NCI-H1694 (cell line): ENCODE results near the gene NDUFAF4.
A peak's percentile ranks its signal among the peaks of the same experiment; 100 is the strongest.
"Not testable (repeated sequence)": the region's sequence is repeated elsewhere in the genome, so short reads cannot be mapped to it uniquely, and the experiment has no call there.

Source experiments
- DNase-seq: peaks from one replicate; lab custom pipeline; 2025; lab: John Stamatoyannopoulos, UW

Gene NDUFAF4

GRCh38 chr6:96899019-96899418, 1.3 kb upstream of the NDUFAF4 start:
- peak; percentile 51 for DNase-seq

- no peak for DNase-seq
Measured at GRCh38 chr6:96898241-96898851, 655 bp upstream of the NDUFAF4 start.

GRCh38 chr6:96889146-96889545, 8.5 kb downstream of the NDUFAF4 start:
- no peak for DNase-seq

- no peak for DNase-seq
Measured at GRCh38 chr6:96888745-96889144, 8.9 kb downstream of the NDUFAF4 start.

GRCh38 chr6:96886519-96886918, 11.2 kb downstream of the NDUFAF4 start:
- DNase-seq, result no peak

GRCh38 chr6:96885187-96885631, 12.5 kb downstream of the NDUFAF4 start:
- DNase-seq, result not testable (repeated sequence)

- DNase-seq, result no peak
Measured at GRCh38 chr6:96878143-96878542, 19.5 kb downstream of the NDUFAF4 start.

GRCh38 chr6:96876886-96877545, 20.7 kb downstream of the NDUFAF4 start:
- DNase-seq, result no peak

- DNase-seq, result no peak
Measured at GRCh38 chr6:96872976-96873375, 24.7 kb downstream of the NDUFAF4 start.

- DNase-seq, result no peak
Measured at GRCh38 chr6:96865055-96865405, 32.7 kb downstream of the NDUFAF4 start.

GRCh38 chr6:96864216-96865054, 33.3 kb downstream of the NDUFAF4 start:
- peak; percentile 11 for DNase-seq

- DNase-seq, result no peak
Measured at GRCh38 chr6:96862560-96862959, 35.1 kb downstream of the NDUFAF4 start.

- no peak for DNase-seq
Measured at GRCh38 chr6:96861588-96861987, 36.1 kb downstream of the NDUFAF4 start.

- DNase-seq, result no peak
Measured at GRCh38 chr6:96856856-96857255, 40.8 kb downstream of the NDUFAF4 start.

- DNase-seq, result no peak
Measured at GRCh38 chr6:96853083-96853482, 44.6 kb downstream of the NDUFAF4 start.

- DNase-seq, result no peak
Measured at GRCh38 chr6:96852605-96853004, 45.1 kb downstream of the NDUFAF4 start.

- DNase-seq, result no peak
Measured at GRCh38 chr6:96851858-96852257, 45.8 kb downstream of the NDUFAF4 start.

GRCh38 chr6:96849615-96850014, 48.1 kb downstream of the NDUFAF4 start:
- no peak for DNase-seq

- DNase-seq, result no peak
Measured at GRCh38 chr6:96844530-96844929, 53.2 kb downstream of the NDUFAF4 start.

- DNase-seq, result no peak
Measured at GRCh38 chr6:96841345-96841744, 56.3 kb downstream of the NDUFAF4 start.
